Chondrocyte (in vitro differentiated cells): ENCODE results near the gene CFHR3. TPM values are rescaled to one million over a fixed set of nuclear protein-coding genes. Genes with fewer than 3 reads are reported as not detected.

Source experiments
- DNase-seq: peaks from one replicate; pipeline ENCODE4 v3.0.0; 2021; ENCODE audit warnings: mixed read lengths, low spot score
- H3K27ac Mint-ChIP-seq: one replicate; pipeline ENCODE4 v1.8.0; 2021; ENCODE audit warnings: mild to moderate bottlenecking, moderate library complexity, mixed read lengths; ENCODE audit not compliant: unreplicated experiment
- H3K27me3 Mint-ChIP-seq: 2 replicates; pipeline ENCODE4 v1.8.0; 2021; ENCODE audit warnings: low read depth, mixed read lengths
- H3K36me3 Mint-ChIP-seq: 2 replicates; pipeline ENCODE4 v1.8.0; 2021; ENCODE audit warnings: low read depth, mixed read lengths
- H3K4me1 Mint-ChIP-seq: 2 replicates; pipeline ENCODE4 v1.8.0; 2021; ENCODE audit warnings: low read depth, mild to moderate bottlenecking, mixed read lengths
- H3K4me3 Mint-ChIP-seq: one replicate; pipeline ENCODE4 v1.8.0; 2021; ENCODE audit warnings: mild to moderate bottlenecking, moderate library complexity, mixed read lengths; ENCODE audit not compliant: unreplicated experiment
- H3K9me3 Mint-ChIP-seq: 2 replicates; pipeline ENCODE4 v1.8.0; 2021; ENCODE audit warnings: low read depth, mixed read lengths
- long read RNA-seq: library from polyadenylated mRNA; stranded (forward); transcript quantifications from one replicate; pipeline ENCODE4 v2.0.0, GENCODE V29; 2021
- total RNA-seq: library from RNA; stranded (reverse); gene quantifications from 3 replicates; pipeline ENCODE4 v1.2.1, GENCODE V29; 2021
- TF ChIP-seq, protein P1 (sequence below): fragments of 200-600 bp; sonication (generic); IDR thresholded peaks from 2 replicates; pipeline ENCODE4 v1.5.0; 2021; ENCODE audit warnings: antibody characterized with exemption, mild to moderate bottlenecking, moderate library complexity

The CFHR3 gene
- total RNA-seq: 0.31 TPM in 1 of 3 replicates, not detected in the others
- long read RNA-seq: 0 reads

DNA sequence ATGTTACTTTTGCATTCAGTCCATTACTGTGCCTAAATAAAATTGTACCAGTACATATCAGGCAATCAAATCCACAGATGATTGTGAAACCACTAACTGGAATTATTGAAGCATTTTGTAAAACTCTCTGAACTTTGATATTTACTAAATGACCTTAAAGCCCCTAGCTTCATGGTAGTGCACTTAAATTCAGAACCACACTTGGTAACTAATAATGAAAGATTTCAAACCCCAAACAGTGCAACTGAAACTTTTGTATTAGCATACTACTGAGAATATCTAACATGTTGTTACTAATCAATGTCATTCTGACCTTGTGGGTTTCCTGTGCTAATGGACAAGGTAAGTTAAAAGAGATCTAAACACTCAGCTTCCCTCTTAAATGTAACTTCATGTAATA is at the start of gene CFHR3:
Gene CFHR3, plus strand, starts transcription at position 238 of the 400 bp plus-strand sequence. Its CDS starts 47 bp downstream, at position 285.
- Mint-ChIP-seq H3K4me3 (no peak within 1 kb of the TSS), H3K9me3 (no peaks in the 10 kb centered on the region), H3K36me3 (no peaks in the 10 kb centered on the region), H3K27me3 (peaks cover 11% of the 10 kb centered on the region), H3K4me1 (no peaks in the 10 kb centered on the region), H3K27ac (no peak within 1 kb of the TSS)
- no peak for DNase-seq
- TF ChIP-seq, protein P1, sequence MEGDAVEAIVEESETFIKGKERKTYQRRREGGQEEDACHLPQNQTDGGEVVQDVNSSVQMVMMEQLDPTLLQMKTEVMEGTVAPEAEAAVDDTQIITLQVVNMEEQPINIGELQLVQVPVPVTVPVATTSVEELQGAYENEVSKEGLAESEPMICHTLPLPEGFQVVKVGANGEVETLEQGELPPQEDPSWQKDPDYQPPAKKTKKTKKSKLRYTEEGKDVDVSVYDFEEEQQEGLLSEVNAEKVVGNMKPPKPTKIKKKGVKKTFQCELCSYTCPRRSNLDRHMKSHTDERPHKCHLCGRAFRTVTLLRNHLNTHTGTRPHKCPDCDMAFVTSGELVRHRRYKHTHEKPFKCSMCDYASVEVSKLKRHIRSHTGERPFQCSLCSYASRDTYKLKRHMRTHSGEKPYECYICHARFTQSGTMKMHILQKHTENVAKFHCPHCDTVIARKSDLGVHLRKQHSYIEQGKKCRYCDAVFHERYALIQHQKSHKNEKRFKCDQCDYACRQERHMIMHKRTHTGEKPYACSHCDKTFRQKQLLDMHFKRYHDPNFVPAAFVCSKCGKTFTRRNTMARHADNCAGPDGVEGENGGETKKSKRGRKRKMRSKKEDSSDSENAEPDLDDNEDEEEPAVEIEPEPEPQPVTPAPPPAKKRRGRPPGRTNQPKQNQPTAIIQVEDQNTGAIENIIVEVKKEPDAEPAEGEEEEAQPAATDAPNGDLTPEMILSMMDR: no peak

DNA sequence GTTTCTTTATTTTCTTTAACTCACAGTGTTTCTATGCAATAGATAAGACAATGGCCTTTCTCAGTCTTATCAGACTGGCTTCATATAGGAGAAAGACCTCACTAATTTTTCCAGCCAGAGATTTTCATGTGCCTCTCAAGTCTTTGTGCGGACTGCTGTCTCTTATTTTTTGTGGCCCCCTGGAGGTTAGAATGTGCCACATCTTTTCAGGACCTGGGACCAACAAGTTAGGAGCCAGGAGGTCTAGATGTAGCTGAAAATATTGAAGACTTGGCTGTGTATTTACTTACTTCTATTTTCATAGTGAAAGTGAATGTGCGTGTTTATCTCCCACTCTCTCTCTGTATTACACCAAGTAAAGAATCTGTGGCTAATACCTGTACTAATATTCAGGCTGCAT is 42.1 kb upstream of the CFHR3 start:
- H3K9me3 Mint-ChIP-seq: peaks cover 6% of the 10 kb centered on the region
- H3K36me3 Mint-ChIP-seq: peaks cover 11% of the 10 kb centered on the region
- H3K4me1 Mint-ChIP-seq: no peaks in the 10 kb centered on the region
- DNase-seq: no peak
- H3K27me3 Mint-ChIP-seq: no peaks in the 10 kb centered on the region
- H3K4me3 Mint-ChIP-seq: no peak overlapping the region
- no peak overlapping the region for H3K27ac Mint-ChIP-seq
- TF ChIP-seq, protein P1: peak; percentile 31

DNA sequence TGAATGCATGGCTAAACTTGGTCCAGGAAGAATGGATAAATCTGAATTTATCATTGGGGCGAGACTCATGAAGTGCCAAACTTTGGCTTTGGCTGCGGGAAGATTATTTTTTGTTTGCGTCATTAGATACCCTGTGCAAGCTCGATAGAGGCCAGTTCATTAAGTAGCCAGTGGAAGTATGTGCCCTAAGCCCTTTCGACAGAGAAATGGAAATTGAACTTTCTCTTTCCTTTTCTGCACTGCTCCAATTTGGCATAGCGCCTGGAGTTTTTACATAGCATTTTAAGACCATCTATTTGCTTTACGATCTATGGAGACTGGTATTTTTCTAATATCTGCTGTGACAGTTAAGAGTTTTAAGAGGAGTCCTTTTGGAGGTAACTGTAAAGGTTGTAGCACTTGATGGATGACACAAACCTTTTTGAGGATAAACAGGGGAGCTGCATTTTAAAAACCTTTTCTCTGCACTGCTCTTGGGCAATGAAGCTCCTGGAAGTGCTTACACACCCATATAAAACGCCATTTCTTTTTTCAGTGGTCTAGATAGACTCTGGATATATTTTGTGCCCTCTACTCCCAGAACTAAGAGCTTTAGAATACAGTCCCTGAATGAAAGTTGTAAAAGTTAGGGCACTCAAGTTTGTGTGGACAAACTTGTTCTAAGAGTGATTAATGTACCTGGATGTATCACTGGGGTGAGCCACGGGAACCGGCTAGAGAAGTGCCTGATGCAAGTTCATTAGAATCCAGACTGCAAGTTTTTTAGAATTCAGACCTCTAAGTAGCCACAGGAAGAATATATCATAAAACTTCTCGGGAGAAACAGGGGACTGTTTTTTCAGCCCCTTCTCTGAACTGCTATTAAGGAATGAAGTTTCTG is 41.3 kb upstream of the CFHR3 start:
- no peak overlapping the region for H3K27ac Mint-ChIP-seq
- no peak for DNase-seq
- H3K27me3 Mint-ChIP-seq: no peaks in the 10 kb centered on the region
- H3K4me1 Mint-ChIP-seq: no peaks in the 10 kb centered on the region
- H3K9me3 Mint-ChIP-seq: peaks cover 12% of the 10 kb centered on the region
- H3K4me3 Mint-ChIP-seq: no peak overlapping the region
- TF ChIP-seq, protein P1: no peak
- peaks cover 16% of the 10 kb centered on the region for H3K36me3 Mint-ChIP-seq

DNA sequence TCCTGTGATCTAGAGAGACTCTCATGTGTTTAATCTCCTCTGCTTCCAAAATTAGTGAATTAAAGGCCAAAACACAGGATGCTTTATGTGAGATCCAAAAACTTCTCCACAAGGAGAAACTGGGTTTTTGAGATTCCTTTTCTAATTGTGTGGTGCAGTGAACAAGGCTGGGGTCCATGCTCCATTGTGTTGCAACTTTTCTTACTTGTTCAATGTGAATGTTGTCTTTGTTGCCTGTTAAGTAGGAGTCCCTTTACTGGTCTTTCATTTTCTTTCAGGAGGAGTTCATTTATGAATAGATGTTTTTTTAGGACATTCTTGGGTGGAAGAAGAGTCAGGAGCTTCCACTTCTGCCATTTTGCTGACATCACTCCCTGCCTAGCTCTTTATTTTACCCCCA is 40.6 kb upstream of the CFHR3 start:
- Mint-ChIP-seq H3K9me3 (peaks cover 16% of the 10 kb centered on the region), H3K36me3 (peaks cover 16% of the 10 kb centered on the region), H3K27ac (no peak overlapping the region), H3K4me3 (no peak overlapping the region), H3K4me1 (no peaks in the 10 kb centered on the region), H3K27me3 (no peaks in the 10 kb centered on the region)
- no peak for DNase-seq
- TF ChIP-seq, protein P1: no peak

DNA sequence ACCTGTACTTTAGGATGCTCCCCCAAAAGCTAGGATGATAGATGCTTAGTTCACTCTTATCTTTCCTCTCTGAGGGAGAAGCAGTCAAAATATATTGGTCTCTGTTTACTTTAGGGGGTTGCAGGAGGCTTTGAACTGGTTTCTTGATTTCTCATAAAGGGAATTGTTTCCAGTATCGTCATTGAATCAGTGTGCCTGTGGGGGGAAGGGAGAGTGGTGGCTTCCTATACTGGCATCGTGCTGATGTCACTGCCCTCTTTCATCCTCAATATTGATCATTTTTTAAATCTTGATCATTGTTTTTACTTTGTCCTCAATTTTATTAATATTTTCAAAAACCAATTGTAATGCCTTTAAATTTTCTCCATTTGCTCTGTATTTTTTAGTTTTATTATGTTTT is 40.2 kb upstream of the CFHR3 start:
- peaks cover 19% of the 10 kb centered on the region for H3K9me3 Mint-ChIP-seq

More for the DNA sequence above, 40.2 kb upstream of the CFHR3 start:
- Mint-ChIP-seq H3K4me3 (no peak overlapping the region), H3K27me3 (no peaks in the 10 kb centered on the region), H3K4me1 (no peaks in the 10 kb centered on the region), H3K27ac (no peak overlapping the region), H3K36me3 (peaks cover 20% of the 10 kb centered on the region)
- DNase-seq: no peak
- TF ChIP-seq, protein P1: no peak
